Measurements from ENCODE around the gene SCAF1. TPM values are rescaled to one million over a fixed set of nuclear protein-coding genes. Genes with fewer than 3 reads are reported as not detected.

SCAF1 gene
- total and polyA plus RNA-seq, 9 of the 15 experiments (the other 6 are each of a cell fraction or from before 2014, with no cell fraction given): 0.20 to 79.0 (median 4.9) TPM

DNA sequence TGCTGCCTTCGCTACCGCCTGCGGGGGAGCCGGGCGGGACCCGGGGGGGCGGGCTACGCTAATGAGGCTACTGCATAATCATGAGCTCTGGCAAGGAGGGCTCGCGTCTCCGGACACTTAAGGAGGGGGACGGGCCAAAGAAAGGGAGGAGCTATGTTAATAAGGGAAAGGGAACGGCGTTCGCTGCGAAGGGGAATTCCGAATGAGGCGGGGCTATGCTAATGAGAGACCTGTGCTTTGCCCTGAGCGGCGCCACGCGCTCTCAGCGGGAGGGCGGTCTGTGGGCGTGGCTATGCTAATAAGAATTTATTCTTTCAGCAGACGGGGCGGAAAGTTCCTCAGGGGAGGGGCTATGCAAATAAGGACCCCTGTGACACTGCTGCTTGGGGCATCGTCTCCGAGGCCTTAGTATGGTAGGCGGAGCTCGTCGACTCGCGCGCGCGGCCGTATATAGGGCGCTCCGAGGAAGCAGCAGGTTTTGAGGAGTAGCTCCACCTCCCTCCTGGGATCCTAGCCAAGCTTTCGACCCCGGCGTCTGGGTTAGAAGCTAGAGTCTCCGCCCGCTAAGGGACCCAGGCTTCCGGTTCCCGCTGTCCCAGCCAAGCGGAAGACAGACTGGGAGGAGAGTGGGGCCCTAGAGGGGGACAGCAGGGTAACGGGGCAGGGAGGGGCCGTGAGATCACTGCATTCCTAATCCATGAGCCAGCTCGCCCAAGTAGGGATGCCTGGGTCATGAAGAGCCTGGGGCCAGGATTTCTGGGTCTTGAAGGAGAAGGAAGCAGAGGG is 1.7 kb upstream of the SCAF1 start, which contains the start of gene RRAS (continued):
- TF ChIP-seq RAD51 (IDR thresholded peaks at IDR 0.05; ENCODE audit: borderline replicate concordance, low read depth): no peak; the same call in none of the 2 replicates
- TF ChIP-seq BCOR (IDR thresholded peaks at IDR 0.05): peak; percentile 46; the same call in 1 of the 2 replicates
- no peak for TF ChIP-seq CBX5 (IDR thresholded peaks at IDR 0.05; ENCODE audit: borderline replicate concordance, low read depth)
- TF ChIP-seq BRD9 (IDR thresholded peaks at IDR 0.05; ENCODE audit: low read depth, partially characterized antibody): no peak
- peak; percentile 85 for TF ChIP-seq TEAD2 (tag; IDR thresholded peaks at IDR 0.05)
- TF ChIP-seq ZSCAN29 (IDR thresholded peaks at IDR 0.05): no peak
- no peak for TF ChIP-seq HDAC3 (IDR thresholded peaks at IDR 0.05; ENCODE audit: borderline replicate concordance, partially characterized antibody)
- peak; percentile 92 for TF ChIP-seq FOSL1 (tag; conservative IDR thresholded peaks at IDR 0.05)
- no peak for TF ChIP-seq ZNF696 (CRISPR knock-in tag; conservative IDR thresholded peaks at IDR 0.05)
- TF ChIP-seq BACH1 (tag; IDR thresholded peaks at IDR 0.05): no peak
- TF ChIP-seq, protein P1, sequence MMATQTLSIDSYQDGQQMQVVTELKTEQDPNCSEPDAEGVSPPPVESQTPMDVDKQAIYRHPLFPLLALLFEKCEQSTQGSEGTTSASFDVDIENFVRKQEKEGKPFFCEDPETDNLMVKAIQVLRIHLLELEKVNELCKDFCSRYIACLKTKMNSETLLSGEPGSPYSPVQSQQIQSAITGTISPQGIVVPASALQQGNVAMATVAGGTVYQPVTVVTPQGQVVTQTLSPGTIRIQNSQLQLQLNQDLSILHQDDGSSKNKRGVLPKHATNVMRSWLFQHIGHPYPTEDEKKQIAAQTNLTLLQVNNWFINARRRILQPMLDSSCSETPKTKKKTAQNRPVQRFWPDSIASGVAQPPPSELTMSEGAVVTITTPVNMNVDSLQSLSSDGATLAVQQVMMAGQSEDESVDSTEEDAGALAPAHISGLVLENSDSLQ (IDR thresholded peaks at IDR 0.05): peak; percentile 69
- no peak for TF ChIP-seq ATF1 (CRISPR knock-in tag; IDR thresholded peaks at IDR 0.05)
- peak; percentile 80 for TF ChIP-seq ATF1 (tag; IDR thresholded peaks at IDR 0.05)
- TF ChIP-seq MEF2A (IDR thresholded peaks at IDR 0.05; ENCODE audit: control insufficient read depth, low read depth, low read length): peak; percentile 75; the same call in 1 of the 2 replicates
- TF ChIP-seq HNRNPLL (IDR thresholded peaks at IDR 0.05; ENCODE audit: low read depth, low read length, poor library complexity, severe bottlenecking): peak; percentile 64
- peak; percentile 14; the same call in 1 of the 2 replicates for TF ChIP-seq L3MBTL2 (IDR thresholded peaks at IDR 0.05)
- TF ChIP-seq EHMT2 (IDR thresholded peaks at IDR 0.05): no peak
- no peak for TF ChIP-seq NFIX (CRISPR knock-in tag; IDR thresholded peaks at IDR 0.05; ENCODE audit: low read depth)
- peak; percentile 77 for TF ChIP-seq SMARCA4 (IDR thresholded peaks at IDR 0.05)
- TF ChIP-seq, protein P2, sequence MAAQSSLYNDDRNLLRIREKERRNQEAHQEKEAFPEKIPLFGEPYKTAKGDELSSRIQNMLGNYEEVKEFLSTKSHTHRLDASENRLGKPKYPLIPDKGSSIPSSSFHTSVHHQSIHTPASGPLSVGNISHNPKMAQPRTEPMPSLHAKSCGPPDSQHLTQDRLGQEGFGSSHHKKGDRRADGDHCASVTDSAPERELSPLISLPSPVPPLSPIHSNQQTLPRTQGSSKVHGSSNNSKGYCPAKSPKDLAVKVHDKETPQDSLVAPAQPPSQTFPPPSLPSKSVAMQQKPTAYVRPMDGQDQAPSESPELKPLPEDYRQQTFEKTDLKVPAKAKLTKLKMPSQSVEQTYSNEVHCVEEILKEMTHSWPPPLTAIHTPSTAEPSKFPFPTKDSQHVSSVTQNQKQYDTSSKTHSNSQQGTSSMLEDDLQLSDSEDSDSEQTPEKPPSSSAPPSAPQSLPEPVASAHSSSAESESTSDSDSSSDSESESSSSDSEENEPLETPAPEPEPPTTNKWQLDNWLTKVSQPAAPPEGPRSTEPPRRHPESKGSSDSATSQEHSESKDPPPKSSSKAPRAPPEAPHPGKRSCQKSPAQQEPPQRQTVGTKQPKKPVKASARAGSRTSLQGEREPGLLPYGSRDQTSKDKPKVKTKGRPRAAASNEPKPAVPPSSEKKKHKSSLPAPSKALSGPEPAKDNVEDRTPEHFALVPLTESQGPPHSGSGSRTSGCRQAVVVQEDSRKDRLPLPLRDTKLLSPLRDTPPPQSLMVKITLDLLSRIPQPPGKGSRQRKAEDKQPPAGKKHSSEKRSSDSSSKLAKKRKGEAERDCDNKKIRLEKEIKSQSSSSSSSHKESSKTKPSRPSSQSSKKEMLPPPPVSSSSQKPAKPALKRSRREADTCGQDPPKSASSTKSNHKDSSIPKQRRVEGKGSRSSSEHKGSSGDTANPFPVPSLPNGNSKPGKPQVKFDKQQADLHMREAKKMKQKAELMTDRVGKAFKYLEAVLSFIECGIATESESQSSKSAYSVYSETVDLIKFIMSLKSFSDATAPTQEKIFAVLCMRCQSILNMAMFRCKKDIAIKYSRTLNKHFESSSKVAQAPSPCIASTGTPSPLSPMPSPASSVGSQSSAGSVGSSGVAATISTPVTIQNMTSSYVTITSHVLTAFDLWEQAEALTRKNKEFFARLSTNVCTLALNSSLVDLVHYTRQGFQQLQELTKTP (IDR thresholded peaks at IDR 0.05; ENCODE audit: low read depth in 1 of 2, partially characterized antibody in 2 of 2): peak in 1 of 2 experiments; percentile 84
- peak; percentile 20 for TF ChIP-seq MEIS2 (IDR thresholded peaks at IDR 0.05; ENCODE audit: partially characterized antibody)
- TF ChIP-seq TAF1 (IDR thresholded peaks at IDR 0.05; ENCODE audit: control insufficient read depth, extremely low read depth, insufficient read depth, low read length, severe bottlenecking): peak; percentile 81
- TF ChIP-seq BDP1 (IDR thresholded peaks at IDR 0.05; ENCODE audit: insufficient read depth, insufficient read length): no peak
- TF ChIP-seq LARP7 (IDR thresholded peaks at IDR 0.05): no peak
- no peak for TF ChIP-seq SAP30 (IDR thresholded peaks at IDR 0.05; ENCODE audit: borderline replicate concordance, insufficient read depth, low read depth, low read length, poor library complexity, severe bottlenecking)
- TF ChIP-seq ZNF23 (CRISPR knock-in tag; IDR thresholded peaks at IDR 0.05): no peak

All from K562 (cell line).